Erythroblast (primary cell): ENCODE data around the gene NT5C3A.

Experiments
- GATA1 ChIP-seq: IDR thresholded peaks from 2 replicates; pipeline ENCODE4 v1.6.1; 2011; ENCODE audit warnings: low read depth, mild to moderate bottlenecking, control low read depth, low read length, moderate library complexity
- POLR2A ChIP-seq: IDR thresholded peaks from 2 replicates; pipeline ENCODE4 v1.6.1; 2011; ENCODE audit warnings: mild to moderate bottlenecking, low read length

DNA sequence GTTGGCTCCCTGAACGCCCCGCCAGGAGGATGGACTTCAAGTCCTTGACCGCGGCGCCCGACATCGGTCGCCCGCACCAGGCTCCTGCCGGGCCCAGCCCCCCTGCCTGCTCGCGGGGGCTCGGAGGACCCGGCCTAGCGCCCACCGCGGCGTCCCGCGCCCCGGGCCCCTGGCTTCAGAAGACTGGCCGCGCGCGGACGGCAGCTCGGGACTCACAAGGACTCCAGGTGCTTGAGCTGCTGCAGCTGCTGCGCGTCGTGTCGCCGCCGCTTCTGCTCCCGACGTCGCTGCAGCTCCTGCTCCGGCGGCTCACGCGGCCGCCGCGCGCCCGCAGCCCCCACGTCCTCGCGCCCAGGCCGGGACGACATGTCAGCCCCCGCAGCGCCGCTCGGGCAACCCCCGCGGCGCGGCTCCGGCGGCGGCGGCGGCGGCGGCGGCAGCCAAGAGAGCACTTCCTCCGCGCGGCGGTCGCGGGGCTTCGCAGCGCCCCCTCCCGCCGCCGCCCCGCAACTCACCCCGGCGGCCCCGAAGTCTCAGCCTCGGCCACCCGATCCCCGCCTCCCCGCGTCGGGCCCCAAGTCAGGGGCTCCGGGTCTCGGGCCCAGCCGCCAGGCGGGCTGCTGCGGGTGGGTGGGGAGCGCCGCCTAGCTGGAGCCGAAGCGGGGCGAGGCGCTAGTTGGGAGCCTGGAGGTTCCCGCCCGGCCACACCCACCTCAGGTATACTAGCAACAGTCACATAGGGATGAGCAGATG, 46.6 kb upstream of the NT5C3A start, which contains the start of gene RP9:
- TF ChIP-seq POLR2A (peak; percentile 52), GATA1 (no peak)
